K562 (cell line): ENCODE results near the gene MAP3K7CL. TPM values are rescaled to one million over a fixed set of nuclear protein-coding genes. Genes with fewer than 3 reads are reported as not detected.

Source experiments
- ATAC-seq: fragments of 200-7000 bp; cut with Tn5 transposase; 3 replicates; pipeline ENCODE4 v1.9.1; 2020; ENCODE audit warnings: moderate library complexity
- BruUV-seq: library from RNA; stranded (reverse); fragments of 400-500 nt; replicated peaks from 2 replicates; lab custom pipeline; 2021; lab: Mats Ljungman, UMichigan
- CTCF ChIA-PET: fragments of 300-600 bp; formaldehyde crosslinking; extraction: SDS; loops from one replicate; lab custom pipeline; 2021; ENCODE audit warnings: low intra/inter-chr PET ratio; lab: Yijun Ruan, JAX
- POLR2A ChIA-PET: fragments of 300-600, 350-650 bp; sonication (Branson Sonifier 250); formaldehyde crosslinking; extraction: SDS; loops from one replicate; lab custom pipeline; 2021; ENCODE audit warnings: antibody characterized with exemption, inconsistent platforms; lab: Yijun Ruan, JAX
- DNase-seq, 4 experiments: peaks; one replicate each; pipeline versions ENCODE4 v3.0.0 to v3.0.0-alpha.2; 2011 to 2018; ENCODE audit warnings: low spot score in 3 of 4, mixed read lengths in 3 of 4; ENCODE audit errors: extremely low read depth in 1 of 4
- FAIRE-seq: peaks from 2 replicates; lab custom pipeline; 2011; peaks lifted over from hg19 to GRCh38; lab: Jason Lieb, UNC
- H2AFZ ChIP-seq: 2 replicates; pipeline ENCODE4 v1.6.0; 2011; ENCODE audit warnings: low read depth, low read length, control low read depth, inconsistent platforms
- H3K27ac ChIP-seq: fragments of 200-600 bp; 3 replicates; pipeline ENCODE4 v1.8.0; 2011; ENCODE audit warnings: low read depth, mild to moderate bottlenecking, control low read depth, inconsistent platforms, low read length, moderate library complexity, mixed read lengths; ENCODE audit errors: extremely low read depth
- H3K27me3 ChIP-seq, 2 experiments: fragments of 300-600 bp in 1 of 2; 2 replicates in 1 of 2; 3 replicates in 1 of 2; pipeline versions ENCODE4 v1.6.0 to v1.8.0; 2011; ENCODE audit warnings: inconsistent platforms in 2 of 2, low read length in 2 of 2, mild to moderate bottlenecking in 1 of 2, mixed read lengths in 1 of 2, moderate library complexity in 1 of 2; ENCODE audit not compliant: control insufficient read depth in 2 of 2, insufficient read depth in 2 of 2
- H3K36me3 ChIP-seq: fragments of 300-600 bp; 3 replicates; pipeline ENCODE4 v1.8.0; 2011; ENCODE audit warnings: mild to moderate bottlenecking, low read length, inconsistent platforms; ENCODE audit not compliant: control insufficient read depth, insufficient read depth
- H3K4me1 ChIP-seq, 2 experiments: fragments of 200-600 bp in 1 of 2; replicated peaks in 1 of 2; 2 replicates in 1 of 2; 3 replicates in 1 of 2; pipeline versions ENCODE4 v1.5.1 to v1.8.0; 2011; ENCODE audit warnings: inconsistent platforms in 2 of 2, low read length in 2 of 2, mild to moderate bottlenecking in 1 of 2, mixed read lengths in 1 of 2, moderate library complexity in 1 of 2; ENCODE audit not compliant: control insufficient read depth in 2 of 2, insufficient read depth in 2 of 2
- H3K4me2 ChIP-seq: 2 replicates; pipeline ENCODE4 v1.6.1; 2011; ENCODE audit warnings: low read length, control low read depth, inconsistent platforms, mixed read lengths; ENCODE audit not compliant: insufficient read depth
- H3K4me3 ChIP-seq: fragments of 200-600 bp; sonication (generic), shearing (Covaris generic); 2 replicates; pipeline ENCODE4 v1.5.1; 2016; ENCODE audit warnings: control low read depth, inconsistent platforms
- H3K79me2 ChIP-seq: fragments of 200-600 bp; 3 replicates; pipeline ENCODE4 v1.8.0; 2011; ENCODE audit warnings: low read length, inconsistent platforms; ENCODE audit not compliant: control insufficient read depth, insufficient read depth
- H3K9ac ChIP-seq, 2 experiments: 2 replicates each; pipeline versions ENCODE4 v1.6.0 to v1.6.1; 2011; ENCODE audit warnings: low read depth in 2 of 2, low read length in 2 of 2, control low read depth in 1 of 2, inconsistent platforms in 1 of 2, mild to moderate bottlenecking in 1 of 2, mixed read lengths in 1 of 2; ENCODE audit not compliant: insufficient read depth in 1 of 2
- H3K9me1 ChIP-seq: one replicate; pipeline ENCODE4 v1.6.0; 2011; ENCODE audit warnings: inconsistent platforms, mild to moderate bottlenecking, low read length, moderate library complexity; ENCODE audit not compliant: control insufficient read depth, insufficient read depth
- H3K9me3 ChIP-seq: replicated peaks from 2 replicates; pipeline ENCODE4 v1.5.1; 2011; ENCODE audit warnings: low read depth, low read length, inconsistent platforms; ENCODE audit not compliant: control insufficient read depth, insufficient read depth
- H4K20me1 ChIP-seq: replicated peaks from 2 replicates; pipeline ENCODE4 v1.6.1; 2011; ENCODE audit warnings: low read length, inconsistent platforms, mixed read lengths; ENCODE audit not compliant: control insufficient read depth, insufficient read depth
- DNMT1 ChIP-seq: fragments of 450-650 bp; IDR thresholded peaks from 2 replicates; pipeline ENCODE4 v1.6.1; 2016; ENCODE audit warnings: antibody characterized with exemption, mild to moderate bottlenecking
- FOXA3 ChIP-seq, 2 experiments: fragments of 450-650 bp in 1 of 2; sonication (generic) in 1 of 2; formaldehyde crosslinking; IDR thresholded peaks in 1 of 2; conservative IDR thresholded peaks in 1 of 2; 2 replicates each; pipeline versions ENCODE4 v1.4.0 to v1.8.0; 2020 to 2022; ENCODE audit warnings: mild to moderate bottlenecking in 2 of 2, missing genetic modification reagents in 1 of 2
- ID3 ChIP-seq, 2 experiments: fragments of 250-450 bp in 1 of 2; fragments of 450-650 bp in 1 of 2; sonication (Bioruptor Pico) in 1 of 2; IDR thresholded peaks; 2 replicates each; pipeline versions ENCODE4 v1.6.1 to v1.8.0; 2016 to 2021; ENCODE audit warnings: mild to moderate bottlenecking in 2 of 2, moderate library complexity in 2 of 2, missing compliant biosample characterization in 1 of 2, missing genetic modification characterization in 1 of 2
- KAT7 ChIP-seq: sonication (generic); formaldehyde crosslinking; IDR thresholded peaks from 2 replicates; pipeline ENCODE4 v1.8.0; 2022; ENCODE audit warnings: missing genetic modification reagents, mild to moderate bottlenecking, borderline replicate concordance
- MCM7 ChIP-seq, 2 experiments: fragments of 450-650 bp; IDR thresholded peaks; 2 replicates each; pipeline ENCODE4 v1.6.1; 2016 to 2018
- NELFE ChIP-seq: IDR thresholded peaks from 2 replicates; pipeline ENCODE4 v1.6.1; 2011; ENCODE audit warnings: mild to moderate bottlenecking; ENCODE audit not compliant: insufficient read depth, insufficient read length
- TCF3 ChIP-seq: sonication (generic); formaldehyde crosslinking; IDR thresholded peaks from 2 replicates; pipeline ENCODE4 v1.4.0; 2020; ENCODE audit warnings: mild to moderate bottlenecking, missing genetic modification reagents
- TFAP4 ChIP-seq: sonication (generic); formaldehyde crosslinking; IDR thresholded peaks from 2 replicates; pipeline ENCODE4 v1.8.0; 2022; ENCODE audit warnings: missing genetic modification reagents, mild to moderate bottlenecking, moderate library complexity, borderline replicate concordance
- TGIF2 ChIP-seq: sonication (generic); formaldehyde crosslinking; IDR thresholded peaks from 2 replicates; pipeline ENCODE4 v1.8.1; 2022; ENCODE audit warnings: mild to moderate bottlenecking, missing genetic modification reagents, moderate library complexity
- ZNF134 ChIP-seq: fragments of 250-450 bp; sonication (Bioruptor Pico); conservative IDR thresholded peaks from 2 replicates; pipeline ENCODE4 v1.4.0; 2020
- ZNF280B ChIP-seq: fragments of 250-450 bp; sonication (Bioruptor Pico); IDR thresholded peaks from 2 replicates; pipeline ENCODE4 v1.5.1; 2021; ENCODE audit warnings: mild to moderate bottlenecking
- ZNF3 ChIP-seq: fragments of 250-450 bp; sonication (Bioruptor Pico); IDR thresholded peaks from 2 replicates; pipeline ENCODE4 v1.5.0; 2021; ENCODE audit warnings: mild to moderate bottlenecking, moderate library complexity
- ZNF395 ChIP-seq: fragments of 200-800 bp; sonication (Bioruptor generic); IDR thresholded peaks from 2 replicates; pipeline ENCODE4 v1.6.1; 2017; ENCODE audit warnings: missing genetic modification characterization, missing compliant biosample characterization
- ZNF589 ChIP-seq: fragments of 200-800 bp; sonication (Bioruptor generic); IDR thresholded peaks from 2 replicates; pipeline ENCODE4 v1.6.1; 2016; ENCODE audit warnings: low read depth, missing genetic modification characterization, missing compliant biosample characterization
- ZNF79 ChIP-seq: fragments of 250-450 bp; sonication (Bioruptor Pico); IDR thresholded peaks from 2 replicates; pipeline ENCODE4 v1.4.0; 2020; ENCODE audit warnings: low read depth, mild to moderate bottlenecking, moderate library complexity
- WGBS: fragments of 100-300 bp; shearing (Covaris generic); methylation state at CpG from one replicate; pipeline ENCODE4 v1.1.6; 2016; ENCODE audit warnings: low coverage, mixed read lengths; ENCODE audit not compliant: insufficient coverage; ENCODE audit errors: missing lambda C conversion rate; 5-methylcytosine and 5-hydroxymethylcytosine counted together
- in situ Hi-C: fragments of 300-500 bp; cut with MboI; formaldehyde crosslinking; loops from 4 replicates; pipeline ENCODE4 v1.15.0; 2018; ENCODE audit warnings: inconsistent platforms, mixed read lengths
- intact Hi-C: fragments of 100-400 bp; cut with micrococcal nuclease; formaldehyde crosslinking; loops from 2 replicates; pipeline ENCODE4 v1.14.2; 2022
- polyA plus RNA-seq, 8 experiments: library from polyadenylated mRNA; depleted of rRNA in 4 of 8; stranded (reverse) in 5 of 8; unstranded in 3 of 8; fragments of >200 nt; fragmentation: Nextera tagmentation in 2 of 8; fragmentation: Illumina TruSeq in 1 of 8; extraction: Ambion mirVana in 2 of 8; extraction: Trizol in 1 of 8; gene quantifications; 2 replicates each; pipeline versions ENCODE4 v1.2.1 to v1.2.3, GENCODE V29; 2011 to 2014; ENCODE audit warnings: inconsistent platforms in 1 of 8, missing spikeins in 1 of 8
- total RNA-seq, 7 experiments: library from RNA; depleted of rRNA in 6 of 7; stranded (reverse); fragments of >200 nt in 6 of 7; fragmentation: Illumina TruSeq in 2 of 7; extraction: Trizol in 2 of 7; gene quantifications; 2 replicates each; pipeline versions ENCODE4 v1.2.1 to v1.2.3, GENCODE V29; 2011 to 2021; ENCODE audit warnings: low replicate concordance in 1 of 7

MAP3K7CL gene
- total and polyA plus RNA-seq, 9 of the 15 experiments (the other 6 are each of a cell fraction or from before 2014, with no cell fraction given), result 0.13 to 0.15 (median 0.14) TPM; not detected in 6

DNA sequence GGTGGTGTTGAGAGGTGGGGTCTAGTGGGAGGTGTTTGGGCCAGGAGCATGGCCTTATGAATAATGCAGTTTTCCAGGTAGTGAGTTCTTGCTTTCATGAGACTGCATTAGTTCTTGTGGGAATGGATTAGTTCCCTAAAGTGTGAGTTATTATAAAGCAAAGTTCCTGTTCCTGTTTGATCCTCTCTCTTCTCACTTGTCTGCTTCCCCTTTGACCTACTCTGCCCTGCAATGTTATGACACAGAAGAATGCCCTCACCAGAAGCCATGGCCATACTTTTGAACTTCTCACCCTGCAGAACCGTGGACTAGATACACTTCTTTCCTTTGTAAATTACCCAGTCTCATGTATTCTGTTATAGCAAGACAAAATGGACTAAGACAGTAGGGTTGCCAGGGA lies 53.6 kb downstream of the MAP3K7CL start (continued):
- TF ChIP-seq TGIF2 (CRISPR knock-in tag) (no peak), ZNF589 (CRISPR knock-in tag) (no peak)
- TF ChIP-seq, all 486 proteins: peak for 0

DNA sequence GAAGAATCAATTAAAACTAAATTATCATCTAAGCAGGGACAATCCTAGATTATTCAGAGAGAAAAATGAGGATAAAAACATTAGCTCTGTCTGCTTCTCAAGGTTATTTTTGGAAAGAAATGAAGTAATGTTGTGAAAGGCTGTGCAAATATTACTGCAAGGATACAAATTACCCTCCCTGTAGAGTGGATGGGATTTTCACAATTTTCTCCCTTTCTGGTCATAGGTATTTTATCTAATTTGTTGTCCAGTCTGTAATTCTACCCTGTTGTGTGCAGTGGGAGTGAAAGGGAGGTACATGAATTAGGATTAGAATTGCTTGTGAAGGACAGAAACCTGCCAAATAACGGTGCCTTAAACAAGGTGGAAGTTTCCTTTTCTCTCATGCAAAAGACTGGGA lies 54.7 kb downstream of the MAP3K7CL start:
- Histone ChIP-seq H3K9me3 (no peaks in the 10 kb centered on the region), H3K9ac (no peak overlapping the region), H3K4me3 (no peak overlapping the region), H3K4me1 (peaks cover 0 to 5% of the 10 kb centered on the region in 2 experiments; a peak in 1 of 5 replicates), H3K27me3 (peaks cover 5 to 8% of the 10 kb centered on the region in 2 experiments), H3K4me2 (no peak overlapping the region), H3K27ac (no peak overlapping the region), H2AFZ (no peak overlapping the region), H3K79me2 (no peaks in the 10 kb centered on the region), H3K9me1 (no peaks in the 10 kb centered on the region), H4K20me1 (no peaks in the 10 kb centered on the region), H3K36me3 (no peaks in the 10 kb centered on the region)
- no peak for ATAC-seq
- WGBS, result 6% methylated on average over 1 of the region's 1 CpG
- no TSS peak for BruUV-seq
- POLR2A ChIA-PET, result no interaction called here
- no peak for FAIRE-seq
- CTCF ChIA-PET, result no interaction called here
- in situ Hi-C loops (no loop called here), intact Hi-C loops (no loop called here)
- TF ChIP-seq KAT7 (no peak), NELFE (no peak), ZNF134 (no peak), ZNF3 (no peak), MCM7 (IDR thresholded peaks at IDR 0.05) (no peak), FOXA3 (CRISPR knock-in tag; conservative IDR thresholded peaks at IDR 0.05 in 1 of 2, IDR thresholded peaks at IDR 0.05 in 1 of 2) (no peak), ZNF280B (CRISPR knock-in tag) (no peak), ID3 (CRISPR knock-in tag; IDR thresholded peaks at IDR 0.05) (no peak), ID3 (tag; IDR thresholded peaks at IDR 0.05) (no peak), DNMT1 (no peak), TFAP4 (CRISPR knock-in tag) (no peak), TCF3 (CRISPR knock-in tag) (no peak), ZNF395 (CRISPR knock-in tag) (no peak), ZNF79 (no peak)
- DNase-seq, result no peak
